ENCODE results near the gene FXR2. TPM values are rescaled to one million over a fixed set of nuclear protein-coding genes. Genes with fewer than 3 reads are reported as not detected.

FXR2 gene
- polyA plus RNA-seq, 1 experiment = 24.6 TPM

DNA sequence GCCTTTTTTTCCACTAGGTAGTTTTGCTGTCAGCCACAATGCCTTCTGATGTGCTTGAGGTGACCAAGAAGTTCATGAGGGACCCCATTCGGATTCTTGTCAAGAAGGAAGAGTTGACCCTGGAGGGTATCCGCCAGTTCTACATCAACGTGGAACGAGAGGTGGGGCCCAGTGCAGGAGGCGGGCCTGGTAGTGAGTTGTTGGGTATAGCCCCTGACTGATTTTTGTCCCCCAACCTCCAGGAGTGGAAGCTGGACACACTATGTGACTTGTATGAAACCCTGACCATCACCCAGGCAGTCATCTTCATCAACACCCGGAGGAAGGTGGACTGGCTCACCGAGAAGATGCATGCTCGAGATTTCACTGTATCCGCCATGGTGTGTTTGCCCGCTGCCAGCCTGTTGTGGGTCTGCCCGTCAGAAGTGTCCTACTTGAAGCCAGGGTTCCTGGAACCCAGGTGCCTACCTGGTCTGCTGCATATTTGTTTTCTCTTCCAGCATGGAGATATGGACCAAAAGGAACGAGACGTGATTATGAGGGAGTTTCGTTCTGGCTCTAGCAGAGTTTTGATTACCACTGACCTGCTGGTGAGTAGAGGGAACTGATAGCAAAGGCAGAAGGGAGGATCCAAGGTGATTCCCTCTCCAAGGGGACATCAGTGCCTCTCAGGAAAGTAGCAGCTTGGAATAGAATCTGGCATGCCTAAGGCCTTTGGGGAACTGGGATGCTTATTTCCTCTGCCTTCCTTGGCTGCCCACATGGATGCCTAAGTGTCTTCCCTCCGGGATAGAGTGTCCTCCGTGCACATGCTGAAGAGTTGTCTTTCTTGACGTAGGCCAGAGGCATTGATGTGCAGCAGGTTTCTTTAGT is 37.1 kb downstream of the FXR2 start:
- Histone ChIP-seq H3K27me3 (ENCODE audit: control insufficient read depth, insufficient read depth, low read length) (no peaks in the 10 kb centered on the region), H3K4me3 (ENCODE audit: low read depth, low read length) (no peak overlapping the region), H3K9me3 (ENCODE audit: control insufficient read depth, insufficient read depth, low read length) (peaks cover 7% of the 10 kb centered on the region; the same call in 1 of the 2 replicates), H3K27ac (ENCODE audit: low read depth, low read length) (peak overlapping the region; percentile 52)
- POLR2A ChIA-PET = interaction anchor here (0.7 kb wide), 1 partner anchor 179 kb away, joined by 3 read pairs; no protein-coding TSS in a partner anchor
- CTCF ChIA-PET = no interaction called here
- DNase-seq (ENCODE audit: low read depth, low spot score) = no peak
- TF ChIP-seq, protein P1, sequence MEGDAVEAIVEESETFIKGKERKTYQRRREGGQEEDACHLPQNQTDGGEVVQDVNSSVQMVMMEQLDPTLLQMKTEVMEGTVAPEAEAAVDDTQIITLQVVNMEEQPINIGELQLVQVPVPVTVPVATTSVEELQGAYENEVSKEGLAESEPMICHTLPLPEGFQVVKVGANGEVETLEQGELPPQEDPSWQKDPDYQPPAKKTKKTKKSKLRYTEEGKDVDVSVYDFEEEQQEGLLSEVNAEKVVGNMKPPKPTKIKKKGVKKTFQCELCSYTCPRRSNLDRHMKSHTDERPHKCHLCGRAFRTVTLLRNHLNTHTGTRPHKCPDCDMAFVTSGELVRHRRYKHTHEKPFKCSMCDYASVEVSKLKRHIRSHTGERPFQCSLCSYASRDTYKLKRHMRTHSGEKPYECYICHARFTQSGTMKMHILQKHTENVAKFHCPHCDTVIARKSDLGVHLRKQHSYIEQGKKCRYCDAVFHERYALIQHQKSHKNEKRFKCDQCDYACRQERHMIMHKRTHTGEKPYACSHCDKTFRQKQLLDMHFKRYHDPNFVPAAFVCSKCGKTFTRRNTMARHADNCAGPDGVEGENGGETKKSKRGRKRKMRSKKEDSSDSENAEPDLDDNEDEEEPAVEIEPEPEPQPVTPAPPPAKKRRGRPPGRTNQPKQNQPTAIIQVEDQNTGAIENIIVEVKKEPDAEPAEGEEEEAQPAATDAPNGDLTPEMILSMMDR (IDR thresholded peaks at IDR 0.05; ENCODE audit: low read depth, low read length) = no peak

DNA sequence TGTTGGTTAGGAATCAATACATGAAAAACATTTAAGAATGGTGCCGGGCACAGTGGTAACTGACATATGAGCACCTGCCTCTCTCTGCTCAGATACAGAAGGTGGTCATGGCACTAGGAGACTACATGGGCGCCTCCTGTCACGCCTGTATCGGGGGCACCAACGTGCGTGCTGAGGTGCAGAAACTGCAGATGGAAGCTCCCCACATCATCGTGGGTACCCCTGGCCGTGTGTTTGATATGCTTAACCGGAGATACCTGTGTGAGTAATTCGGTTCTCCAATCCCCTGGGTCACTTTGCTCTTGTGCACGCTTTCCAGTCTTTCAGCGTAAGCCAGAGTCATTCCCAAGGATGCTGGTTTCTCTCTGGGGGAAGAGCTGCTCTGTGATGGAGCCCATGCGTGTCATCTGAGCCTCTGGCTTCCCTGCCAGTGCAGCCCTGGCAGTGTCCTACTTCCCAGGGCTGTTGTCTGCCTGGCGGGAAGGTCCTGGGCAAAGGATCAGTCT is 38.2 kb downstream of the FXR2 start:
- Histone ChIP-seq H3K27ac (ENCODE audit: low read depth, low read length) (peak overlapping the region; percentile 22), H3K9me3 (ENCODE audit: control insufficient read depth, insufficient read depth, low read length) (peaks cover 7% of the 10 kb centered on the region; the same call in 1 of the 2 replicates), H3K27me3 (ENCODE audit: control insufficient read depth, insufficient read depth, low read length) (no peaks in the 10 kb centered on the region), H3K4me3 (ENCODE audit: low read depth, low read length) (no peak overlapping the region)
- TF ChIP-seq, protein P1 (IDR thresholded peaks at IDR 0.05; ENCODE audit: low read depth, low read length) = no peak
- no peak for DNase-seq (ENCODE audit: low read depth, low spot score)
- CTCF ChIA-PET = no interaction called here
- POLR2A ChIA-PET = interaction anchor here (0.5 to 0.7 kb wide), 2 partner anchors 154 to 178 kb away, joined by 3 read pairs; no protein-coding TSS in a partner anchor

DNA sequence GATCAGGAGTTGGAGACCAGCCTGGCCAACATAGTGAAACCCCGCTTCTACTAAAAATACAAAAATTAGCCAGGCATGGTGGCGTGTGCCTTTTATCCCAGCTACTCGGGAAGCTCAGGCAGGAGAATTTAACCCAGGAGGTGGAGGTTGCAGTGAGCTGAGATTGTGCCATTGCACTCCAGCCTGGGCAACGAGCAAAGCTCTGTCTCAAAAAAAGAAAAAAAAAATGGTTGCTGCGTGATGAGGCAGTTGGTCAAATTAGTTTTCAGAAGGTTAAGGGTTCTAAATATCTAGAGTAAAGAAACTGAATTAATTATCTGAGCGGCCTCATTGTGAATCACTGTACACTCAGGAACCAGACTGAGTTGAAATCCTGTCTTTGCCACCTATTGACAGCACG is 38.7 kb downstream of the FXR2 start:
- Histone ChIP-seq H3K27ac (ENCODE audit: low read depth, low read length) (no peak overlapping the region), H3K27me3 (ENCODE audit: control insufficient read depth, insufficient read depth, low read length) (no peaks in the 10 kb centered on the region), H3K4me3 (ENCODE audit: low read depth, low read length) (peak overlapping the region; percentile 98; the same call in 1 of the 2 replicates), H3K9me3 (ENCODE audit: control insufficient read depth, insufficient read depth, low read length) (peaks cover 7% of the 10 kb centered on the region; the same call in 1 of the 2 replicates)
- POLR2A ChIA-PET = interaction anchor here (0.9 to 4.8 kb wide), 3 partner anchors 8 to 13 kb away, joined by 4 to 44 read pairs (median 16); partner anchors contain the start of gene MPDU1
- DNase-seq (ENCODE audit: low read depth, low spot score) = no peak
- CTCF ChIA-PET = interaction anchor here (1.0 kb wide), 1 partner anchor 15 kb away, joined by 7 read pairs; the partner anchor contains the start of gene SENP3
- TF ChIP-seq, protein P1 (IDR thresholded peaks at IDR 0.05; ENCODE audit: low read depth, low read length) = no peak

DNA sequence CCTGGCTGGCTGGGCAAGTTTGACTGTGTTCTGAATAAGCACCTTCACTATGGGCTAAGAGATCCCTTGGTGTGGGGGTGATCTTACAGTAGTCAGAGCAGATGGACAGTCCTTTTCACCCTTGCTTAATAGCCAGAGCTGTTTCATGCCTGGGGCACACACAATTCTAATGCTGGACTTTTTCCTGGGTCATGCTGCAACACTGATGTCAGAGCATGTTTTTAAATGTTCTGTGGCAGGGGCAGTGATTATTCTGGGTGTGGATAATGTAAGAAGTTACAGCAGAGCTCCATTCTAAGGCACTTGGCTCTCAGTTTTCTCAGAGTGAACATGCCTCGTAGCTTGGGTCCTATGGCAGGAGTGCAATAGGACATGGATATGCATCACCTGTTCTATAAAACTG is 39.2 kb downstream of the FXR2 start:
- Histone ChIP-seq H3K9me3 (ENCODE audit: control insufficient read depth, insufficient read depth, low read length) (peaks cover 7% of the 10 kb centered on the region; the same call in 1 of the 2 replicates), H3K4me3 (ENCODE audit: low read depth, low read length) (peak overlapping the region; percentile 98), H3K27me3 (ENCODE audit: control insufficient read depth, insufficient read depth, low read length) (no peaks in the 10 kb centered on the region), H3K27ac (ENCODE audit: low read depth, low read length) (no peak overlapping the region)
- POLR2A ChIA-PET = interaction anchor here (0.9 to 4.8 kb wide), 3 partner anchors 9 to 14 kb away, joined by 4 to 44 read pairs (median 16); partner anchors contain the start of gene MPDU1
- CTCF ChIA-PET = interaction anchor here (1.0 to 1.9 kb wide), 2 partner anchors 14 to 61 kb away, joined by 5 to 7 read pairs; partner anchors contain the start of gene SENP3
- no peak for DNase-seq (ENCODE audit: low read depth, low spot score)
- TF ChIP-seq, protein P1 (IDR thresholded peaks at IDR 0.05; ENCODE audit: low read depth, low read length) = no peak

All from AG04450 (cell line).